Right atrium auricular region (tissue), 2 donors: ENCODE data around the gene KRTAP10-8. TPM values are rescaled to one million over a fixed set of nuclear protein-coding genes. Genes with fewer than 3 reads are reported as not detected.
"Not testable (repeated sequence)": the region's sequence is repeated elsewhere in the genome, so short reads cannot be mapped to it uniquely, and the experiment has no call there.

ENCODE experiments used
- DNase-seq: peaks from one replicate; pipeline ENCODE4 v3.0.0-alpha.2; 2019; ENCODE audit warnings: low spot score
- H3K27ac ChIP-seq, 2 donors: fragments of 200-600 bp; sonication (generic); 1 replicate in 1 of 2; 2 replicates in 1 of 2; pipeline ENCODE4 v1.5.1; 2016 to 2019
- H3K27me3 ChIP-seq, 2 donors: fragments of 200-600 bp; sonication (generic); one replicate each; pipeline versions ENCODE4 v1.5.1 to v1.6.0; 2017 to 2019
- H3K36me3 ChIP-seq: fragments of 200-600 bp; sonication (generic); one replicate; pipeline ENCODE4 v1.5.1; 2016
- H3K4me1 ChIP-seq, 2 donors: fragments of 200-600 bp; sonication (generic); one replicate each; pipeline versions ENCODE4 v1.5.1 to v1.6.0; 2017 to 2019
- H3K4me3 ChIP-seq, 2 donors: fragments of 200-600 bp; sonication (generic); 1 replicate in 1 of 2; 2 replicates in 1 of 2; pipeline ENCODE4 v1.5.1; 2017 to 2019; ENCODE audit warnings: mild to moderate bottlenecking in 1 of 2, moderate library complexity in 1 of 2
- H3K9me3 ChIP-seq, 2 donors: fragments of 200-600 bp; sonication (generic); one replicate each; pipeline ENCODE4 v1.5.1; 2019
- CTCF ChIP-seq, 2 donors: fragments of 200-600 bp; sonication (generic); IDR thresholded peaks; one replicate each; pipeline ENCODE4 v1.5.1; 2019; ENCODE audit warnings: antibody characterized with exemption in 2 of 2
- total RNA-seq, 2 donors: library from RNA; depleted of rRNA; stranded (reverse); fragments of >200 nt; gene quantifications; one replicate each; pipeline ENCODE4 v1.1.0, GENCODE V29; 2016

KRTAP10-8 gene
- total RNA-seq, 2 donors from 2014 or later: not detected

- Histone ChIP-seq H3K36me3 (no peaks in the 10 kb centered on the region), H3K4me3 (no peak overlapping the region), H3K9me3 (peaks cover 0 to 10% of the 10 kb centered on the region in 2 donors), H3K4me1 (no peaks in the 10 kb centered on the region), H3K27ac (no peak overlapping the region), H3K27me3 (no peaks in the 10 kb centered on the region)
- peak; percentile 36 for DNase-seq
- TF ChIP-seq CTCF (IDR thresholded peaks at IDR 0.05): no peak
Measured at GRCh38 chr21:44618909-44619308, 7.0 kb downstream of the KRTAP10-8 start.

- no peak for DNase-seq
- Histone ChIP-seq H3K27me3 (no peaks in the 10 kb centered on the region), H3K4me3 (no peak overlapping the region), H3K36me3 (no peaks in the 10 kb centered on the region), H3K27ac (no peak overlapping the region), H3K9me3 (peaks cover 0 to 20% of the 10 kb centered on the region in 2 donors), H3K4me1 (no peaks in the 10 kb centered on the region)
- no peak for TF ChIP-seq CTCF (IDR thresholded peaks at IDR 0.05)
Measured at GRCh38 chr21:44619886-44620285, 8.0 kb downstream of the KRTAP10-8 start.

GRCh38 chr21:44623575-44623974 lies 11.7 kb downstream of the KRTAP10-8 start:
- no peak overlapping the region for H3K4me3 ChIP-seq
- TF ChIP-seq CTCF (IDR thresholded peaks at IDR 0.05): no peak
- no peak for DNase-seq
- no peaks in the 10 kb centered on the region for H3K4me1 ChIP-seq
- H3K9me3 ChIP-seq: peaks cover 0 to 20% of the 10 kb centered on the region in 2 donors
- no peaks in the 10 kb centered on the region for H3K27me3 ChIP-seq
- H3K27ac ChIP-seq: no peak overlapping the region
- no peaks in the 10 kb centered on the region for H3K36me3 ChIP-seq

- Histone ChIP-seq H3K27ac (no peak overlapping the region), H3K27me3 (no peaks in the 10 kb centered on the region), H3K9me3 (peaks cover 0 to 29% of the 10 kb centered on the region in 2 donors), H3K4me3 (no peak overlapping the region), H3K36me3 (no peaks in the 10 kb centered on the region), H3K4me1 (no peaks in the 10 kb centered on the region)
- peak; percentile 46 for DNase-seq
- no peak for TF ChIP-seq CTCF (IDR thresholded peaks at IDR 0.05)
Measured at GRCh38 chr21:44625756-44626155, 13.9 kb downstream of the KRTAP10-8 start.

GRCh38 chr21:44626262-44626661 lies 14.4 kb downstream of the KRTAP10-8 start:
- Histone ChIP-seq H3K9me3 (peaks cover 2 to 34% of the 10 kb centered on the region in 2 donors), H3K4me3 (no peak overlapping the region), H3K4me1 (no peaks in the 10 kb centered on the region), H3K27ac (no peak overlapping the region), H3K36me3 (no peaks in the 10 kb centered on the region), H3K27me3 (no peaks in the 10 kb centered on the region)
- TF ChIP-seq CTCF (IDR thresholded peaks at IDR 0.05): no peak
- DNase-seq: no peak

GRCh38 chr21:44626673-44627143 lies 14.8 kb downstream of the KRTAP10-8 start, which contains the start of gene KRTAP10-9:
KRTAP10-9 (plus strand) TSS chr21:44627093; CDS start chr21:44627172, 79 bp downstream.
- peaks cover 4 to 39% of the 10 kb centered on the region in 2 donors for H3K9me3 ChIP-seq
- H3K4me1 ChIP-seq: no peaks in the 10 kb centered on the region
- no peak within 1 kb of the TSS for H3K4me3 ChIP-seq

GRCh38 chr21:44627181-44627822 lies 15.4 kb downstream of the KRTAP10-8 start:
- H3K27ac ChIP-seq, H3K4me1 ChIP-seq, DNase-seq, H3K4me3 ChIP-seq, H3K27me3 ChIP-seq, H3K36me3 ChIP-seq: not testable (repeated sequence)
- H3K9me3 ChIP-seq: peaks cover 5 to 45% of the 10 kb centered on the region in 2 donors

More at GRCh38 chr21:44626673-44627143, 14.8 kb downstream of the KRTAP10-8 start, which contains the start of gene KRTAP10-9:
- Histone ChIP-seq H3K36me3 (no peaks in the 10 kb centered on the region), H3K27me3 (no peaks in the 10 kb centered on the region), H3K27ac (no peak within 1 kb of the TSS)
- no peak for TF ChIP-seq CTCF (IDR thresholded peaks at IDR 0.05)
- peak; percentile 40 for DNase-seq

- H3K9me3 ChIP-seq: peaks cover 6 to 48% of the 10 kb centered on the region in 2 donors
- not testable (repeated sequence) for DNase-seq, H3K27ac ChIP-seq, H3K4me1 ChIP-seq, H3K36me3 ChIP-seq, H3K4me3 ChIP-seq, H3K27me3 ChIP-seq
Measured at GRCh38 chr21:44627831-44628233, 16.0 kb downstream of the KRTAP10-8 start.
